Ecto neural progenitor cell (in vitro differentiated cells): ENCODE results near the gene GABPB1.

Experiments used
- DNase-seq: peaks from one replicate; pipeline ENCODE4 v3.0.0-alpha.2; 2018; ENCODE audit warnings: low spot score

GABPB1 gene

GRCh38 chr15:50241684-50242450, 113.1 kb downstream of the GABPB1 start:
- DNase-seq: no peak

- peak; percentile 12 for DNase-seq
Observed at GRCh38 chr15:50238255-50238654, 116.7 kb downstream of the GABPB1 start.

GRCh38 chr15:50236433-50236832, 118.6 kb downstream of the GABPB1 start:
- no peak for DNase-seq

- no peak for DNase-seq
Observed at GRCh38 chr15:50235794-50236193, 119.2 kb downstream of the GABPB1 start.

GRCh38 chr15:50234764-50235163, 120.2 kb downstream of the GABPB1 start:
- no peak for DNase-seq

- DNase-seq: no peak
Observed at GRCh38 chr15:50233192-50233736, 121.7 kb downstream of the GABPB1 start.

GRCh38 chr15:50232791-50233190, 122.2 kb downstream of the GABPB1 start:
- DNase-seq: no peak

- DNase-seq: no peak
Observed at GRCh38 chr15:50231761-50232160, 123.2 kb downstream of the GABPB1 start.

GRCh38 chr15:50229336-50229735, 125.7 kb downstream of the GABPB1 start:
- no peak for DNase-seq

- no peak for DNase-seq
Observed at GRCh38 chr15:50228866-50229265, 126.1 kb downstream of the GABPB1 start.

GRCh38 chr15:50227076-50227475, 127.9 kb downstream of the GABPB1 start:
- no peak for DNase-seq

GRCh38 chr15:50225938-50226337, 129.1 kb downstream of the GABPB1 start:
- DNase-seq: no peak
